Gastroesophageal sphincter (tissue), 3 donors: ENCODE results near the gene KCNJ18.

Experiments used
- EP300 ChIP-seq: sonication (generic); formaldehyde crosslinking; IDR thresholded peaks from one replicate; pipeline ENCODE4 v1.6.1; 2017; ENCODE audit warnings: antibody characterized with exemption, mild to moderate bottlenecking
- TF ChIP-seq, protein P1 (sequence below), 4 experiments: fragments of 200-600 bp in 2 of 4; fragments of 450-650 bp in 2 of 4; sonication (generic) in 1 of 4; IDR thresholded peaks; one replicate each; pipeline ENCODE4 v1.5.1; 2017 to 2019; ENCODE audit warnings: antibody characterized with exemption in 4 of 4, mild to moderate bottlenecking in 2 of 4, moderate library complexity in 2 of 4

DNA sequence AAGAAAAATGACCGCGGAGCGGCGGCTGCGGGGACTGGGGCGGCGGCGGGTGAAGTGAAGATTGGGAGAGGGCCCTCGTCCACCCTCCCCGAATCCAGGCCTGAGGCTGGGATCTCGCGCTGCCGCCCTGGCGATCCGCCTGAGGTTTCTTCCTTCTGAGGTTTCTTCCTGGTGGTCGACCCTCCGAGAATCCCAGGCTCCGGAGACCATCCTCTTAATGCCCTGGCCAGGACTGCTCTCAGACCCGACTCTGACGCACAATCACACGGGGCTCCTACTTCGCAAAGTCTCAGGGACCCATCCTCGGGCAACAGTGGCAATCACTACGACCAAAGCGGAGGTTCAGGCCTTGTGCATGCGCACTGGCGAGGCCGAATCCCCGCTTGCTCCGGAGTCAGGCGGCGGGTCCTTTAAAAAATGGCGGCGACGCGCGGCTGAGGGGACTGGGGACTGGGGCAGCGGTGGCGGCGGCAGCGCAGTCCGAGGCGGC is 18.0 kb upstream of the KCNJ18 start:
- TF ChIP-seq, protein P1, sequence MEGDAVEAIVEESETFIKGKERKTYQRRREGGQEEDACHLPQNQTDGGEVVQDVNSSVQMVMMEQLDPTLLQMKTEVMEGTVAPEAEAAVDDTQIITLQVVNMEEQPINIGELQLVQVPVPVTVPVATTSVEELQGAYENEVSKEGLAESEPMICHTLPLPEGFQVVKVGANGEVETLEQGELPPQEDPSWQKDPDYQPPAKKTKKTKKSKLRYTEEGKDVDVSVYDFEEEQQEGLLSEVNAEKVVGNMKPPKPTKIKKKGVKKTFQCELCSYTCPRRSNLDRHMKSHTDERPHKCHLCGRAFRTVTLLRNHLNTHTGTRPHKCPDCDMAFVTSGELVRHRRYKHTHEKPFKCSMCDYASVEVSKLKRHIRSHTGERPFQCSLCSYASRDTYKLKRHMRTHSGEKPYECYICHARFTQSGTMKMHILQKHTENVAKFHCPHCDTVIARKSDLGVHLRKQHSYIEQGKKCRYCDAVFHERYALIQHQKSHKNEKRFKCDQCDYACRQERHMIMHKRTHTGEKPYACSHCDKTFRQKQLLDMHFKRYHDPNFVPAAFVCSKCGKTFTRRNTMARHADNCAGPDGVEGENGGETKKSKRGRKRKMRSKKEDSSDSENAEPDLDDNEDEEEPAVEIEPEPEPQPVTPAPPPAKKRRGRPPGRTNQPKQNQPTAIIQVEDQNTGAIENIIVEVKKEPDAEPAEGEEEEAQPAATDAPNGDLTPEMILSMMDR (IDR thresholded peaks at IDR 0.05) = no peak
- no peak for TF ChIP-seq EP300
